ENCODE results near the gene LZTS2.
"Not testable (repeated sequence)": the region's sequence is repeated elsewhere in the genome, so short reads cannot be mapped to it uniquely, and the experiment has no call there.

The LZTS2 gene, protein sequence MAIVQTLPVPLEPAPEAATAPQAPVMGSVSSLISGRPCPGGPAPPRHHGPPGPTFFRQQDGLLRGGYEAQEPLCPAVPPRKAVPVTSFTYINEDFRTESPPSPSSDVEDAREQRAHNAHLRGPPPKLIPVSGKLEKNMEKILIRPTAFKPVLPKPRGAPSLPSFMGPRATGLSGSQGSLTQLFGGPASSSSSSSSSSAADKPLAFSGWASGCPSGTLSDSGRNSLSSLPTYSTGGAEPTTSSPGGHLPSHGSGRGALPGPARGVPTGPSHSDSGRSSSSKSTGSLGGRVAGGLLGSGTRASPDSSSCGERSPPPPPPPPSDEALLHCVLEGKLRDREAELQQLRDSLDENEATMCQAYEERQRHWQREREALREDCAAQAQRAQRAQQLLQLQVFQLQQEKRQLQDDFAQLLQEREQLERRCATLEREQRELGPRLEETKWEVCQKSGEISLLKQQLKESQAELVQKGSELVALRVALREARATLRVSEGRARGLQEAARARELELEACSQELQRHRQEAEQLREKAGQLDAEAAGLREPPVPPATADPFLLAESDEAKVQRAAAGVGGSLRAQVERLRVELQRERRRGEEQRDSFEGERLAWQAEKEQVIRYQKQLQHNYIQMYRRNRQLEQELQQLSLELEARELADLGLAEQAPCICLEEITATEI

DNA sequence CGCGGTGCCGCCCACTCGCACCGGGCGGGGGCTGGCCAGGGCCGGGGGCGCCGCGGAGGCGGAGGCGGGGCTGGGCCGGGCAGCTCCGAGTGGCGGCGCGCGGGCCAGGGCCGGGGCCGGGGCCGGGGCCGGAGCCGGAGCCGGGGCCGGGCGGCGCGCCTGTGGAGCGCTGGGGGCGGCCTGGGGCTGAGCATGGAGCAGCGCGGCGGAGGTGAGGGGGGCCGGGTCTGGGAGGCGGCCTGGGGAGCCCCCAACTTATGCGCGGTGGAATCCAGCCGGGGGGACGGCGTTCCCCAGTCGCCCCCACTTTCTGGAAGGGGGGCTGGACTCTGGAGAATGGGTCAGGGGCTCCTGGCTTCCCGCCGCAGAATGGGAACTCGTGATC lies at the start of gene LZTS2:
TSS of gene LZTS2 (plus strand) at position 67 of the 385 bp plus-strand sequence. CDS start 2,731 bp downstream, outside the sequence.
- DNase-seq (ENCODE audit: low read depth): no peak

DNA sequence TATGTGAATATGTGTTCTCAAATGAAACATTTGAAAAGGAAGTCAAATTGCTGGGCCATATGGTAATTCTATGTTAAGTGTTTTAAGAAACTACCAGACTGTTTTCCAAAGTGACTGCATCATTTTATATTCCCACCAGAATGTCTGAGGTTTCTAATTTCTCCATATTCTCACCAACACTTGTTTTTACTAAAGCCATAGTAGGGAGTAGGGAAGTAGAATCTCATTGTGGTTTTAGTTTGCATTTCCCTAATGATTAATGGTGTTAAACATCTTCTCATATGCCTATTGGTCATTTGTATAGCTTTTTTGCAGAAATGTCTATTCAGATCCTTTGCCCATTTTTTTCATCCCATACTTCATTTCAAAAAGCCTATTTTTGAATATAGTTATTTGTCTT lies 39.4 kb upstream of the LZTS2 start:
- no peak for DNase-seq (ENCODE audit: low read depth)

DNA sequence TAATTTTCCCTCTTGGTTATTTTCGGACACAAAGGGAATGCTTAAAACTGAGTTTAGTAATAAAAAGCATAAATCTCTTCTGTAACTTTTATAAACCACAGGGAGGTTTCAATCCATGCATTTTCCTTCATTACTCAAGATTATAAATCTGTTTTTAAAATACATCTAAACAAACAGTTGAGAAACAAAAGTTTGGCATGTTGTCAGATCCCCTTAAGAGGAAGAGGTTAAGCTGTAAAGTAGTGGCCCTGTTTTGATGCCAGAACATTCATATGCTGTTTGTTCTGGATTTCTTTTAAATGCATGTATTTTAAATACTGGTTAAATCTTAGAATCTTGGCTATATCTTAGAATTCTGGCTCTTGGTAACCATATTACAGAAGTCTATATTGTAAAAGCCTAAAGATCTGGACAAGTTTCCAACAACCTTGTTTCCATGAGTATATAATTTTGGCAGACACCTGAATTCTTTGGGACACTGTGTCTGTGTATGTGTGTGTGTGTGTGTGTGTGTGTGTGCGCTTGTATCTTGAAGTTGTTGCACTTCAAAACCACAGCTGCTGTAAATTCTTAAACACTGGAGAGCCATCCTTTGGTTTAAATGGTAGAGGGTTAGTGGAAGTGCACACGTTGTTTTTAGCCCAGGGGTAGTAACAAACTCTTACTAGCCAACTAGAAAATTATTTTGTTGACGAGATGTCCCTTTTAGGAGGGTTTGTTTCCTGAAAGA lies 37.1 kb upstream of the LZTS2 start:
- DNase-seq (ENCODE audit: low read depth): no peak

DNA sequence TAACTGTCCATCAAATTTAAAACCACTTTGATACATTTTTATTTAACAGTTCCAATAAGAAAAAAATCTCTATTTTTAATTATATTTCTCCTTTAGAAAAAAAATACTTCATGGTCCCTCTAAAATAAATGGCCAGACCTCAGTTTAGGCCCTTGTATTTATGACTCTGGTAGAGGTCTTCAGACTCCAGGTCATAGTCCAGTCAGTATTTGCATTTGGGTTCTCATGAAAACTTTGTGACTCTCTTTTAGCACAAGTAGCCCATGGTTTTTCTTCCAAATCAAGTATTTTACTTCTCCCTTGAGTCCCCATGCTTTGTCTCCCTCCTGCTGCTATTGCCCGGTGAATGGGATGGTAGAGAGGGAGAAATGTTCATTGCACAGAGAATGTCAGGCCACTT lies 35.8 kb upstream of the LZTS2 start:
- DNase-seq (ENCODE audit: low read depth): no peak

DNA sequence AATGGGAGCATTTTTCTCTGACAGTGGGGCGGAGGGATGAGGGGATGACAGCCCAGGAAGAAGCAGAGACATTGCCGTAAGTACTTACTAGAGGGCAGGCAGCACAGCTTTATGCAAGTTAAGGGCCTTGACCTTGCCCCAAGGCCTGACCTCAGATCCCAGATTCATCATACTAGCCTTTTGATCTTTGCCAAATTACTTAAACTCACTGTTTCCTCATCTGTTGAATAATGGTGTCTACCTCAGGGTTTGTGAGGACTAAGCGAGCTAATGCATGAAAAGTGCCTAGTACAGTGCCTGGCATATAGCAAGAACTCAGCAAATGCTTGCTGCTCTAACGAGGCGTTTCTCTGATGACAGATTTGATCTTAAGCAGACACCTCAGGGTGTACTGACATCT lies 33.8 kb upstream of the LZTS2 start:
- no peak for DNase-seq (ENCODE audit: low read depth)

DNA sequence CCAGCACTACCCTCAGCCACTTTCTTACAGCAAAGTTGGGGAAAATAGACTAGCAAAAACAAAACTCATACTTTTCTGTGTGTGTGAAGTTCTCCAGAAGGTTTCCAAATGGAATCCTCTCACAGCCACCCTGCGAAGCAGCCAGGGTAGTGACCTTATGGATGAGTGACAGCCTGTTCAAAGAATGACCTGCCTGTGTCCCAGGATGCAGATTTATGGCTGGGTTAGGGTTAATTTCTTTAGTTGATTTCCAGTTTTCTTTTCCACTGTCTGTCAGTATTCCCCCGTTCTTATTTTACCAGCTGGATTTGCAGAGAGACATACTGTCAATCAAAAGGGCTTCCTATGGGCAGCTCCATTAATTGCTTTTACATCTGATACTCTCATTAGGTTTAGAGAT lies 32.7 kb upstream of the LZTS2 start:
- DNase-seq (ENCODE audit: low read depth): no peak

DNA sequence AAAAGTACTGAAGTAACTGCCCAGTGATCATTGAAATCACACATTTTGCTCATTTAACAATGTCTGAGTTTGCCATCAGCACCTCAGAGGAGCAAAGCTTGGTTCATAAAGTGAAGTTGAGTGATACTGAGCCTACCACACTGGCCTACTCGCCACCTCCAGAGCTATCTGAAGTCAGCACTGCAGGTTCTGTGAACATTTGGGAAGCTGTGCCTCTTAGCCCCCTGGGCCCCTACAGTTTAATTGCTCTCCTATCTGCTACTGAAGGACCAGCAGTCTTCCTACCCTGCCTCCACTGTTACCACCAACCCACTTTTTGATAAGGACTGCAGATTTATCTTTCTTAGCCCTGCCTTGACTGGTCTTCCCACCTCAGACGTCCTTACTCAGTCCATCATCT lies 32.3 kb upstream of the LZTS2 start:
- no peak for DNase-seq (ENCODE audit: low read depth)

DNA sequence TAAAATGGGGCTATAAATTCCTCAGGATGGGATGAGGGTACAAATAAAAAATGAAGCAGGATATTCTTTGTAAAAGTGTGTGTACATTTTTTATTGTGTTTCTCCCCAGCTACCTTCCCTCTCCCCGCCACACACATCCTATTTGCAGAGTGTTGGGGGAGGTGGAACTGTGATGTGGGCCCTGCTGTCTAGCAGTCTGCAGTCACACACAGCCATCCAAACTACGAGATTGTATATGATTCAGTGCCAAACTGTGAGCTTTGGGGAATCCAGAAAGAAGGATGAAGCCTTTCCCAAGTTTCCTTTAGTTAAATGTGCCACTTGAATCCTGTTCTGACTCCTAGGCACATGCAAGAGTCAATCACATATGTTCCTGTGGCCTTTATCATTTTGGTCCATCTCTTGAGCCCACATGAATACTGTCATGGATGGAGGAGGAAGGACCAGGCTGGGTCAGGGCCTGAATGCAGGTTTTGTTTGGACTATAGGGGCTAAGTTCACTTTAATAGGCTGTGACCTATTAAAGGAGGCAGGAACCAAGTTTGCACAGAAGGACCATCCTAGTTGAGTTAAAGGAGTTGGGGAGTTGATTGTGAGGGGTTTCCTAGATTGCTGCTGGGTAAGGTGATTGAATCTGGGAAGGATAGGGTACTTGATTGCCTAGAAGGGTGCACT lies 31.4 kb upstream of the LZTS2 start:
- DNase-seq (ENCODE audit: low read depth): no peak

DNA sequence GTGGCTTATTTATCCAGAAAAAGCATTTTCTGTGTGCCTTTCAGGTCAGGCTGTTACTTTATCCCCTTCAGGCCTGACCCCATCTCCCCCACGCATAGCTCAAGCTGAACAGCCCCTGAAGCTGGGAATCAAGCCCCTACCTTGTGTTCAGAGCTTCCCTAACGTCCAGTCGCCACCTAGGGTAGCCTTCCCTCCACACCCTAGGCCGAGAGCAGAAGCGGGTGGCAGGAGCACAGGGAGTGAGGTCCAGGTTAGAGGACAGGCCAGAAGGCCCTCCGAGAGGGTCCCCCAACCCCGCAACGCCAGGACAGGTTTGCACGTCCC lies 30.8 kb upstream of the LZTS2 start:
- DNase-seq (ENCODE audit: low read depth): no peak

DNA sequence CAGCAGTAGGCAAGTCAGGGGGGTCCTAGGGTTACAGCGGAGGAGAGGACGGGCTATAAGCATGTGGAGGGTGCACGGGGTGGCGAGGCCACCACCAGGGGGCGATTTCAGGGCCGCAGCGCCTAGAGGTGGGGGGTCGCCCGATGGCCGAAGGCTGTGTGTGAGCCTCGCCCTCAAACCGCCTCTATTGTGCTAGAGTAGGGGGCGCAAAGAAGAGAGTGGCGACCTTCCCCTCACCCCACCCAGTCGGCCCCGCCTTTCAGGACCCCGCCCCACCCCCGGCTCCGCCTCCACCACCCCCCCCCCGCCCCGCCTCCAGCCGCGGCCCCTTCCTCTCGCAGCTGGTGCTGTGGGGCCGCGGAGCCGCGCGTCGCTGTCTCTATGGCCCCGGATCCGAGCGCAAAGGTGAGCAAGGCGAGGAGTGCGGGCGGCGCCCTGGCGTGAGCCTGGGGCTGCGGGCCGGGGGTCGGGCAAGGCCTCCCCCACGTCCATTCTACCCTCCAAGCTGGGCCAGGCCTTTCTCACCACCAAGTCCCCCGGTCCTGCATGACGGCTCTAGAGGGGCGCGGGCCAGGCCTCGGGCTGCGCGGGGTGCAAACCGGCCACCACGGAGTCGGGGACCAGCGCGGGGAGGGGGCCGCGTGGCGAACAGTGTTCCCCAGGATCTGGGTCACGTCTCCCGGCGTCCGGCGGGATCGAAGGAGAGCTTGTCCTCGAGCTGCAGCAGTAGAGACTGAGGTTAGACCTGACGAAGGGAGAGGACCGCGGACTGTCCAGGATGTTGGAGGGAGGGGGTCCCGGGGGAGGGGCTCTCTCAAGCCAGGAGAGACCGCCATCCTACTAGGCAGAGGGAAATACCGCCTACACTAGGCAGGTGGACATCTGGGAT lies 30.2 kb upstream of the LZTS2 start, which contains the start of gene SEMA4G:
TSS of gene SEMA4G (plus strand) at position 318 of the 889 bp plus-strand sequence. CDS start 3,409 bp downstream, outside the sequence.
- peak; percentile 22 for DNase-seq (ENCODE audit: low read depth)

DNA sequence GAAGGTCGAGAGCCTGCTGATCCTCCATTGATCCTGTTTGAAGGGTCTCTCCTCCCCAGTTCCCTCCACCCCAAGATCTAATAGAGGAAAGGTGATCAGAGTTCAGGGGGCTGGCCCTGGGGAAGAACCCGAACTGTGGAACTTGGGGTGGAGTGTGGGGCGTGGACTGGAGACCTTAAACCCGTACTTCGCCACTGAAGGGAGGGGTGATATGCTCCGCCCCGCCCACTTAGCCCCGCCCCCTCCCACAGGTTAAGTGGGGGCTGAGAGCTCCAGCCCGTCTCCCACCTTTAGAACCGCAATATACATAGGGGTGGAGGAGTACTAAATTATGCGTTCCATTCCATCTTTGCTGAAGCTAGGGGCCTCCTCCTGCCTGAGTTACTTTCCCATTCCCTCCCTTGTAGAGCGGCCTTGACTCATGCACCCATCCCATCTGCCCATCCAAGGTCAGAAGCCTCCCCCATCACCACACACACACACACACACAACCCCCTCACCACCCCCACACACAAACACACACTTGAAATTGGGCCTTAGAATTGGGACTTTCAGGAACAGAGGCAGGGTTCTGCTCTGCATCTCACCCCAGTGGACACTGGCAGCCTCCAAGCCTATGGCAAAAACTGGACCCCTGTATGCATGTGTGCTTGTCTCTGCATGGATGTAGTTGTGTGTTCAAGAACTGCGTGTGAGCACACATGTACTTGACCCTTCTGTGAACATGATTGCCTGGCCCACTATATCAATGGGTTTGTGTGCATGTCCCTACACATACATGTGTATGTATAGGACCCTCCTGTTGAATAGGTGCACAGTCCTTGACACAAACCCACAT lies 29.3 kb upstream of the LZTS2 start:
- DNase-seq (ENCODE audit: low read depth): peak; percentile 21

DNA sequence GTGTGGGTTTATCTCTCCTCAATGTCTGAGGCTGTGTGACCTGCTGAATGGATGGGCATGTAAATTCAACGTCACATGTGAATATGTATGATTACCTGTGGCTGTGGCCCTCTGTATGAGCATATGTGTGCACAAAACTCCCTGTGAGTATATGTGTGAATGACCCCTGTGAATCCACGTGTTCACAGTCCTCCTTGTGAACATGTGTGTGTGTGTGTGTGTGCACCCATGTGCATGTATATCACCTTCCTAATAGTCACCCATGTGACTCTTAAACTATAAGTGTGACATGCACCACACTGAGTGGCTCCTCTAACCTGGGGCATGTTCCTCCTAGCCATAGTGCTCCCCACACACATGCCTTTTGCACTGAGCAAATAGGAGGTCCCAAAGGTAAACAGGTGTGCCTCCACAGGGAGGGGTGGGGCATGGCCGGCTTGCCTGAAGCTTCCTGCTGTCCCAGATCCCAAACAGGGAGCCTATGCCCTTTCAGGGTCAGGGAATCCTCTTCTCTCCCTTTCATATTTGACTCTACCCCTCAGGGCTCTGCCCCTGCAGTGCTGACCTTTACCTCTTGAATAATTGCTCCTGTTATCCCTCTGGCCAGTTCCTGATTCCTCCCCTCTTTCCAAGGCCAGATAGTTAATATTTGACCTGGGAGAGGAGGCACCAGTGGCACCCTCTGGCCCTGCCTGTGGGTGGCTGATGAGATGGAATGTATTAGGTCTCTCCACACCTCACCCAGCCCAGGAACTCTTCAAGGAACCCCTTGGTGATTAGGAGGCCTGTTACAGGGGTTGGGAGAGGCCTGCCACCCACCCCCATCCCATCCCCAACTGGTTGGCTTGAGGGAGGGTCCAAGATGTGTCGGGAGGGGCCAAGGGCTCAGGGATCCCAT lies 28.4 kb upstream of the LZTS2 start:
- DNase-seq (ENCODE audit: low read depth): no peak

DNA sequence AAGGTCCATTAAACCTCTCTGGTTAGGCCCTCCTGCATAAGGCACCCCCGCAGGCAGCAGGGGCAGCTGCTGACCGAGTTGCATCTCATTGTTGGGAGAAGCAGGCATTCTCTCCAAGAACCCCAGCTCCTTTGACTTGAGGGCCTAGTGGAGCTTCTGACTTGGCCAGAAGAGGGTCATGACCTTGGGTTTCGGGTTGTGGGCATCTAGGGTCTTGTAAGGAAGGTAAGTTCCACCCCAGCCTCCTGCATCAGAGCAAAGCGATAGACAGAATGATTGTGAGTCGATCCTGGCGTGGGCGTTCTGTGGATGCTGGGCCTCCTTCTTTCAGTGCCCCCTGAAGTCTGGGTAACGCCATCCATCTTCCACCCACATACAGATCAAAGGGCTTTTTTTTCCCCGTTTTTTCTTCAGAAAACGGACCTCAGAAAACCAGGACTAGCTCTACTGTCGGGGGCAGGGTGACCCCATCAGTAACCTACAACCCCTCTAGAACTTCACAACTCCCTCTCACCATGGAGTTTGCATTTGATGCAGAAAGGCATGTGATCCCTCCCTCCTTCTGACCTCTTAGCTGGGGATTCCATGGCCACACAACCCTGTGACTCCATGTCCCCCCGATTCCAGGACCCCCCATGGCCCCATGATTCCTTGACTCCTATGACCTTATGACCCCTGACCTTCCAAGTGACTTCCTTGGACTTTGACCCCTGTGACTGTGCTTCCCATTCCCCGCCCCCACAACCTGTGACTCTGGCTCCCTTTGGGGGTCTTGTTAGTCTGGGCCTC lies 27.3 kb upstream of the LZTS2 start:
- no peak for DNase-seq (ENCODE audit: low read depth)

DNA sequence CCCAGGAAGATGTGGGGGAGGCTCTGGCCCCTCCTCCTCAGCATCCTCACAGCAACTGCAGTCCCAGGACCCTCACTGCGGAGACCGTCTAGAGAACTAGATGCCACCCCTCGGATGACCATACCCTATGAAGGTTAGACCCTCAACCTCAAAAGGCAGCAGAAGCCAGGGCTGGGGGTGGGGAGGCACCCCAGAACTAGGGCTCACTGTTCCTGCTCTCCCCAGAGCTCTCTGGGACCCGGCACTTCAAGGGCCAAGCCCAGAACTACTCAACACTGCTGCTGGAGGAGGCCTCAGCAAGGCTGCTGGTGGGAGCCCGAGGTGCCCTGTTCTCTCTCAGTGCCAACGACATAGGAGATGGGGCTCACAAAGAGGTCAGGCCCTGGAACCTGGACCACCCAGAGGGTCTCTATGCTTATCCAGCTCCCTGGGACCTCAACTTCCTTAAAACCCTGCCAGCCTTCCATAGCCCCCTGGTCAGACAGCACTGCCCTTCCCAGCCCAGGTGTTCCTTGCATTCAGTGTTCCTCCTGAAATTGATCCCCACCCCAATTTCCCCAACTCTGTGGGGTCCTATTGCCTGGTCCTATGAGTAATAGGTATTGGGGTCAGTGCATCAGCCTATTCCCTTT lies 26.6 kb upstream of the LZTS2 start:
- DNase-seq (ENCODE audit: low read depth): no peak

DNA sequence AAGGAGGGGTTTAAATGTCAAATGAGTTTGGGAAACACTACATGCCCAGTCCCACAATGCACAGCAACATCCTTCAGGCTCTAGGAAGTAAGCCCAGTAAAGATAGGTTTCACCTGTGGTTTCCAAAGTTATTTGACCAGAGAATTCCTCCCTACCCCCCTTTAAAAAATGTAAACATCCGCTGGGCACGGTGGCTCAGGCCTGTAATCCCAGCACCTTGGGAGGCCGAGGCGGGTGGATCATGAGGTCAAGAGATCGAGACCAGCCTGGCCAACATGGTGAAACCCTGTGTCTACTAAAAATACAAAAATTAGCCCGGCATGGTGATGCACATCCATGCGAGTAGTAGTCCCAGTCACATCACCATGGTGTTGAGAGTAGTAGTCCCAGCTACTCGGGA lies 24.2 kb upstream of the LZTS2 start:
- DNase-seq (ENCODE audit: low read depth): not testable (repeated sequence)

DNA sequence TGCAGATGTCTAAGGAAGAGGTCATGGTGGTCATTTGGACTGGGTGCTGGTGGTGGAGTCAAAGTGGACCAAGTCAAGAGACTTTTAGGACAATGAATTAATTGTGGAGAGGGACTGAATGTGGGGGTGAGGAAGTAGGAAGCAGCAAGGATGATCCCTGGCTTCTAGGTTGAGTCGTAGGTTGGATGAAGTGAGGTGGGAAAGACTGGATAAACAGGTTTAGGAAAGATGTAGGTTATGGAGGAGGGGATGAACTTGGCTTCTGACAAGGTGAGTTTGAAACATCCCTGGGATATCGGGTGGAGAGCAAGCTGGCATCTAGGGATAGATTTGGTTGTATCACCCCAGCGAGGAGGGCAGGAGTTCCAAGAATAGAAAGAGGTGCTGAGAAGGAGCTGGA lies 22.7 kb upstream of the LZTS2 start:
- DNase-seq (ENCODE audit: low read depth): no peak

DNA sequence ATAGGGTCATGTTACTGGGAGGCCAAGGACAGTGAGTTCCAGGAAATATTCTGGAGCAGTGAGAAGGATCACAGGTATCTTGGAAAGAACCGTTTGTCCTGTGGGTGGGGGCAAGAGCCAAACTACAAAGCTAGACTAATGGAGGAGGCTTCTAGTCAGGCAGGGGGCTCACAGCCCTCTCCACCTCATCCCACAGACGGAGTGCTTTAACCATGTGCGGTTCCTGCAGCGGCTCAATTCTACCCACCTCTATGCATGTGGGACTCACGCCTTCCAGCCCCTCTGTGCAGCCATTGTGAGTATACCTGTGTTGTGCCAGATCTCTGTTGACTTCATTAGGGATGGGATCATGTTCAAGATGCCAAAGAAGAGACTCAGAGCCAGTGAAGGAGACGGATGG lies 22.2 kb upstream of the LZTS2 start:
- no peak for DNase-seq (ENCODE audit: low read depth)
